Astrocyte of the spinal cord (primary cell): ENCODE measurements around the gene SH3RF1.

Source experiments
- DNase-seq: peaks from one replicate; pipeline ENCODE4 v3.0.0; 2011; ENCODE audit warnings: low read depth, low spot score
- H3K4me3 ChIP-seq: 2 replicates; pipeline ENCODE4 v1.5.1; 2011; ENCODE audit warnings: low read depth, mild to moderate bottlenecking, low read length, moderate library complexity
- CTCF ChIP-seq: IDR thresholded peaks from 2 replicates; pipeline ENCODE4 v1.5.1; 2012; ENCODE audit warnings: low read depth, mild to moderate bottlenecking, low read length, inconsistent platforms
- in situ Hi-C: cut with HindIII; loops from 2 replicates; pipeline ENCODE4 v1.10.0; 2017; ENCODE audit warnings: low sequenced_read_pairs

SH3RF1 gene

GRCh38 chr4:169239221-169239905 is 31.4 kb downstream of the SH3RF1 start:
- in situ Hi-C loops = no loop called here
- no peak overlapping the region for H3K4me3 ChIP-seq
- TF ChIP-seq CTCF = no peak
- DNase-seq = no peak

- no peak for TF ChIP-seq CTCF
- H3K4me3 ChIP-seq = no peak overlapping the region
- DNase-seq = no peak
- in situ Hi-C loops = no loop called here
Measured at GRCh38 chr4:169238445-169238844, 32.3 kb downstream of the SH3RF1 start.

GRCh38 chr4:169236873-169237626 is 33.7 kb downstream of the SH3RF1 start:
- no peak overlapping the region for H3K4me3 ChIP-seq
- no peak for DNase-seq
- no peak for TF ChIP-seq CTCF
- in situ Hi-C loops = no loop called here

GRCh38 chr4:169236078-169236477 is 34.7 kb downstream of the SH3RF1 start:
- in situ Hi-C loops = no loop called here
- no peak for TF ChIP-seq CTCF
- DNase-seq = no peak
- H3K4me3 ChIP-seq = no peak overlapping the region

- TF ChIP-seq CTCF = no peak
- DNase-seq = no peak
- H3K4me3 ChIP-seq = no peak overlapping the region
- in situ Hi-C loops = no loop called here
Measured at GRCh38 chr4:169234137-169234855, 36.5 kb downstream of the SH3RF1 start.

- in situ Hi-C loops = no loop called here
- no peak for TF ChIP-seq CTCF
- DNase-seq = no peak
- H3K4me3 ChIP-seq = no peak overlapping the region
Measured at GRCh38 chr4:169233691-169234090, 37.1 kb downstream of the SH3RF1 start.
